Endothelial cell of umbilical vein (primary cell): ENCODE data around the gene DENND5A. TPM values are rescaled to one million over a fixed set of nuclear protein-coding genes. Genes with fewer than 3 reads are reported as not detected.

Experiments used
- BruUV-seq: library from RNA; stranded (reverse); fragments of 400-500 nt; replicated peaks from 2 replicates; lab custom pipeline; 2021; lab: Mats Ljungman, UMichigan
- CTCF ChIA-PET: fragments of 300-600, 350-600 bp; sonication (Branson Sonifier 250); formaldehyde crosslinking; loops from one replicate; lab custom pipeline; 2021; ENCODE audit warnings: antibody characterized with exemption, inconsistent platforms; lab: Charles Lee
- POLR2A ChIA-PET: fragments of 300-600, 350-600 bp; sonication (Branson Sonifier 250); formaldehyde crosslinking; loops from one replicate; lab custom pipeline; 2021; ENCODE audit warnings: antibody characterized with exemption, inconsistent platforms; lab: Charles Lee
- DNase-seq: peaks from one replicate; pipeline ENCODE4 v3.0.0-alpha.2; 2011; ENCODE audit warnings: low read depth, low spot score
- FAIRE-seq: peaks from 2 replicates; lab custom pipeline; 2011; peaks lifted over from hg19 to GRCh38; lab: Jason Lieb, UNC
- H2AFZ ChIP-seq: 2 replicates; pipeline ENCODE4 v1.6.0; 2012; ENCODE audit warnings: low read depth, low read length, control low read depth, inconsistent platforms
- H3K27ac ChIP-seq: 2 replicates; pipeline ENCODE4 v1.5.1; 2011; ENCODE audit warnings: low read depth, mild to moderate bottlenecking, control low read depth, low read length, moderate library complexity; ENCODE audit not compliant: insufficient read depth
- H3K27me3 ChIP-seq, 2 experiments: 2 replicates each; pipeline versions ENCODE4 v1.6.0 to v1.6.1; 2011; ENCODE audit warnings: low read length in 2 of 2, mixed read lengths in 1 of 2; ENCODE audit not compliant: control insufficient read depth in 2 of 2, insufficient read depth in 2 of 2
- H3K36me3 ChIP-seq, 2 experiments: 2 replicates in 1 of 2; 3 replicates in 1 of 2; pipeline ENCODE4 v1.5.1; 2011; ENCODE audit warnings: low read length in 2 of 2, mild to moderate bottlenecking in 1 of 2, moderate library complexity in 1 of 2; ENCODE audit not compliant: control insufficient read depth in 2 of 2, insufficient read depth in 2 of 2; ENCODE audit errors: extremely low read depth in 1 of 2
- H3K4me1 ChIP-seq: 3 replicates; pipeline ENCODE4 v1.5.1; 2011; ENCODE audit warnings: mild to moderate bottlenecking, low read length; ENCODE audit not compliant: control insufficient read depth, insufficient read depth; ENCODE audit errors: extremely low read depth
- H3K4me2 ChIP-seq: 2 replicates; pipeline ENCODE4 v1.6.1; 2011; ENCODE audit warnings: low read length, control low read depth, mixed read lengths; ENCODE audit not compliant: insufficient read depth
- H3K4me3 ChIP-seq, 3 experiments: fragments of 200-600 bp in 1 of 3; sonication (generic), shearing (Covaris generic) in 1 of 3; replicated peaks in 1 of 3; 2 replicates each; pipeline ENCODE4 v1.5.1; 2011 to 2016; ENCODE audit warnings: control low read depth in 3 of 3, low read length in 3 of 3, mild to moderate bottlenecking in 2 of 3, inconsistent platforms in 1 of 3, low read depth in 1 of 3, moderate library complexity in 1 of 3; ENCODE audit not compliant: insufficient read depth in 1 of 3
- H3K79me2 ChIP-seq: 2 replicates; pipeline ENCODE4 v1.6.0; 2012; ENCODE audit warnings: low read length, inconsistent platforms; ENCODE audit not compliant: control insufficient read depth, insufficient read depth
- H3K9ac ChIP-seq: replicated peaks from 2 replicates; pipeline ENCODE3; 2011; ENCODE audit warnings: low read length, control low read depth; ENCODE audit not compliant: insufficient read depth; ENCODE audit errors: extremely low read depth
- H3K9me1 ChIP-seq: replicated peaks from 3 replicates; pipeline ENCODE4 v1.6.0; 2011; ENCODE audit warnings: mild to moderate bottlenecking, low read length; ENCODE audit not compliant: control insufficient read depth, insufficient read depth; ENCODE audit errors: extremely low read depth
- H3K9me3 ChIP-seq: replicated peaks from 2 replicates; pipeline ENCODE4 v1.5.1; 2012; ENCODE audit warnings: low read length, inconsistent platforms; ENCODE audit not compliant: control insufficient read depth, insufficient read depth
- H4K20me1 ChIP-seq: replicated peaks from 2 replicates; pipeline ENCODE3; 2011; ENCODE audit warnings: mild to moderate bottlenecking, low read length; ENCODE audit not compliant: control insufficient read depth, insufficient read depth; ENCODE audit errors: extremely low read depth
- CTCF ChIP-seq, 2 donors: IDR thresholded peaks; 1 replicate in 1 of 2; 2 replicates in 1 of 2; pipeline ENCODE4 v1.5.1; 2011; ENCODE audit warnings: low read length in 2 of 2, mild to moderate bottlenecking in 2 of 2, moderate library complexity in 2 of 2, control low read depth in 1 of 2, inconsistent platforms in 1 of 2, low read depth in 1 of 2; ENCODE audit not compliant: insufficient read depth in 1 of 2; ENCODE audit errors: extremely low read depth in 1 of 2
- EZH2 ChIP-seq: IDR thresholded peaks from 2 replicates; pipeline ENCODE4 v1.6.1; 2012; ENCODE audit warnings: borderline replicate concordance, low read depth, mild to moderate bottlenecking, moderate library complexity, low read length, inconsistent platforms; ENCODE audit not compliant: severe bottlenecking
- FOS ChIP-seq: IDR thresholded peaks from 2 replicates; pipeline ENCODE4 v1.6.1; 2011; ENCODE audit warnings: mild to moderate bottlenecking, low read length, moderate library complexity, borderline replicate concordance; ENCODE audit not compliant: insufficient read depth
- GATA2 ChIP-seq: IDR thresholded peaks from 2 replicates; pipeline ENCODE4 v1.7.0; 2011; ENCODE audit warnings: low read depth, mild to moderate bottlenecking, moderate library complexity, mixed read lengths, low read length; ENCODE audit not compliant: insufficient read length, insufficient read depth
- JUN ChIP-seq: IDR thresholded peaks from 2 replicates; pipeline ENCODE4 v1.6.1; 2011; ENCODE audit warnings: borderline replicate concordance, low read depth; ENCODE audit not compliant: insufficient read length, insufficient read depth
- MYC ChIP-seq: IDR thresholded peaks from one replicate; pipeline ENCODE4 v1.6.1; 2011; ENCODE audit warnings: mild to moderate bottlenecking, low read depth, low read length
- POLR2A ChIP-seq: IDR thresholded peaks from 2 replicates; pipeline ENCODE4 v1.6.1; 2012; ENCODE audit warnings: low read depth, mild to moderate bottlenecking, control low read depth, low read length
- POLR2AphosphoS5 ChIP-seq: IDR thresholded peaks from 2 replicates; pipeline ENCODE4 v1.6.1; 2012; ENCODE audit warnings: low read depth, mild to moderate bottlenecking, control low read depth, low read length, moderate library complexity; ENCODE audit not compliant: insufficient read depth
- dilution Hi-C: fragments of 300-500 bp; cut with MboI; formaldehyde crosslinking; loops from one replicate; pipeline ENCODE4 v1.15.0; 2019; ENCODE audit warnings: low sequenced_read_pairs; ENCODE audit not compliant: extremely low pct_ligation_motif_present
- intact Hi-C: fragments of 100-400 bp; cut with micrococcal nuclease; formaldehyde crosslinking; loops from one replicate; pipeline ENCODE4 v1.10.0; 2022
- polyA plus RNA-seq, 4 experiments: library from polyadenylated mRNA; depleted of rRNA in 3 of 4; stranded (reverse) in 3 of 4; unstranded in 1 of 4; fragments of >200 nt; gene quantifications; 2 replicates each; pipeline versions ENCODE4 v1.2.1 to v1.2.3, GENCODE V29; 2011 to 2012; ENCODE audit warnings: missing spikeins in 1 of 4
- total RNA-seq: library from RNA; stranded (reverse); gene quantifications from 2 replicates; pipeline ENCODE4 v1.2.3, GENCODE V29; 2021
- TF ChIP-seq, protein P1 (sequence below): IDR thresholded peaks from 2 replicates; pipeline ENCODE4 v1.6.1; 2011; ENCODE audit not compliant: insufficient read depth, insufficient read length

The DENND5A gene
- total and polyA plus RNA-seq, 2 donors (not counting 3 experiments of a cell fraction or from before 2014, with no cell fraction given), result 116 to 220 TPM

GRCh38 chr11:9095421-9095820 is 169.7 kb downstream of the DENND5A start:
- FAIRE-seq, result no peak
- POLR2A ChIA-PET, result no interaction called here
- intact Hi-C loops, result no loop called here

DNA sequence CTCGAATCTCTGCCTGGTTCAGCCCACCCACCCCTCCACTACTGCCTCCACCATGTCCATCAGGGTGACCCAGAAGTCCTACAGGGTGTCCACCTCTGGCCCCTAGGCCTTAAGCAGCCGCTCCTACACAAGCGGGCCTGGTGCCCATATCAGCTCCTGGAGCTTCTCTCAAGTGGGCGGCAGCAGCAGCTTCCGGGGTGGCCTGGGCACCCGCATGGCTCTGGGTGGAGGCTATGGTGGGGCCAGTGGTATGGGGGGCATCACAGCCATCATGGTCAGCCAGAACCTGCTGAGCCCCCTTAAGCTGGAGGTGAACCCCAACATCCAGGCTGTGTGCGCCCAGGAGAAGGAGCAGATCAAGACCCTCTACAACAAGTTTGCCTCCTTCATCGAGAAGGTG is 170.7 kb downstream of the DENND5A start:
- TF ChIP-seq FOS (no peak), POLR2A (no peak), JUN (no peak), CTCF (IDR thresholded peaks at IDR 0.05; ENCODE audit: extremely low read depth in 1 of 2, insufficient read depth in 1 of 2, low read depth in 1 of 2, low read length in 2 of 2) (no peak), GATA2 (no peak), POLR2AphosphoS5 (no peak), EZH2 (no peak), MYC (no peak)
- TF ChIP-seq, protein P1, sequence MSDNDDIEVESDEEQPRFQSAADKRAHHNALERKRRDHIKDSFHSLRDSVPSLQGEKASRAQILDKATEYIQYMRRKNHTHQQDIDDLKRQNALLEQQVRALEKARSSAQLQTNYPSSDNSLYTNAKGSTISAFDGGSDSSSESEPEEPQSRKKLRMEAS, result no peak
- Histone ChIP-seq H3K9ac (no peak overlapping the region), H3K79me2 (no peaks in the 10 kb centered on the region), H4K20me1 (no peaks in the 10 kb centered on the region), H3K27ac (no peak overlapping the region), H2AFZ (no peak overlapping the region), H3K9me1 (no peaks in the 10 kb centered on the region), H3K9me3 (no peaks in the 10 kb centered on the region), H3K36me3 (no peaks in the 10 kb centered on the region), H3K4me2 (no peak overlapping the region), H3K27me3 (peaks cover 4 to 7% of the 10 kb centered on the region in 2 experiments), H3K4me1 (no peaks in the 10 kb centered on the region), H3K4me3 (no peak overlapping the region)
- ChIA-PET POLR2A (no interaction called here), CTCF (interaction anchor here (0.5 to 5.4 kb wide), 5 partner anchors 18 to 412 kb away, joined by 3 to 70 read pairs (median 4); no protein-coding TSS in a partner anchor)
- DNase-seq, result no peak
- dilution Hi-C loops, result no loop called here
- intact Hi-C loops, result no loop called here
- no TSS peak for BruUV-seq
- no peak for FAIRE-seq

More at GRCh38 chr11:9095421-9095820, 169.7 kb downstream of the DENND5A start:
- Histone ChIP-seq H3K9ac (no peak overlapping the region), H3K36me3 (no peaks in the 10 kb centered on the region), H3K4me1 (no peaks in the 10 kb centered on the region), H3K27me3 (peaks cover 0 to 3% of the 10 kb centered on the region in 2 experiments), H3K79me2 (no peaks in the 10 kb centered on the region), H3K27ac (no peak overlapping the region), H2AFZ (no peak overlapping the region), H3K4me2 (no peak overlapping the region), H4K20me1 (no peaks in the 10 kb centered on the region), H3K9me1 (no peaks in the 10 kb centered on the region), H3K9me3 (no peaks in the 10 kb centered on the region), H3K4me3 (no peak overlapping the region)
- no peak for DNase-seq
- CTCF ChIA-PET, result interaction anchor here (0.8 to 5.4 kb wide), 8 partner anchors 10 to 411 kb away, joined by 3 to 70 read pairs (median 4); no protein-coding TSS in a partner anchor
- TF ChIP-seq JUN (no peak), CTCF (IDR thresholded peaks at IDR 0.05; ENCODE audit: extremely low read depth in 1 of 2, insufficient read depth in 1 of 2, low read depth in 1 of 2, low read length in 2 of 2) (peak; percentile 16 to 17)
- BruUV-seq, result no TSS peak
- dilution Hi-C loops, result no loop called here
